GM12892 (cell line): ENCODE measurements around the gene MAG.

Experiments
- DNase-seq: peaks from one replicate; pipeline ENCODE4 v3.0.0; 2011; ENCODE audit not compliant: insufficient read length
- FAIRE-seq: peaks from 2 replicates; lab custom pipeline; 2011; peaks lifted over from hg19 to GRCh38; lab: Jason Lieb, UNC
- POLR2A ChIP-seq: IDR thresholded peaks from 2 replicates; pipeline ENCODE4 v1.6.1; 2011; ENCODE audit warnings: low read depth, low read length, control low read depth
- POLR2AphosphoS5 ChIP-seq: IDR thresholded peaks from 2 replicates; pipeline ENCODE4 v1.6.1; 2011; ENCODE audit warnings: low read depth, low read length, control low read depth
- TAF1 ChIP-seq: IDR thresholded peaks from 2 replicates; pipeline ENCODE4 v1.6.1; 2011; ENCODE audit warnings: low read depth, mild to moderate bottlenecking, control low read depth, low read length, borderline replicate concordance

MAG gene

DNA sequence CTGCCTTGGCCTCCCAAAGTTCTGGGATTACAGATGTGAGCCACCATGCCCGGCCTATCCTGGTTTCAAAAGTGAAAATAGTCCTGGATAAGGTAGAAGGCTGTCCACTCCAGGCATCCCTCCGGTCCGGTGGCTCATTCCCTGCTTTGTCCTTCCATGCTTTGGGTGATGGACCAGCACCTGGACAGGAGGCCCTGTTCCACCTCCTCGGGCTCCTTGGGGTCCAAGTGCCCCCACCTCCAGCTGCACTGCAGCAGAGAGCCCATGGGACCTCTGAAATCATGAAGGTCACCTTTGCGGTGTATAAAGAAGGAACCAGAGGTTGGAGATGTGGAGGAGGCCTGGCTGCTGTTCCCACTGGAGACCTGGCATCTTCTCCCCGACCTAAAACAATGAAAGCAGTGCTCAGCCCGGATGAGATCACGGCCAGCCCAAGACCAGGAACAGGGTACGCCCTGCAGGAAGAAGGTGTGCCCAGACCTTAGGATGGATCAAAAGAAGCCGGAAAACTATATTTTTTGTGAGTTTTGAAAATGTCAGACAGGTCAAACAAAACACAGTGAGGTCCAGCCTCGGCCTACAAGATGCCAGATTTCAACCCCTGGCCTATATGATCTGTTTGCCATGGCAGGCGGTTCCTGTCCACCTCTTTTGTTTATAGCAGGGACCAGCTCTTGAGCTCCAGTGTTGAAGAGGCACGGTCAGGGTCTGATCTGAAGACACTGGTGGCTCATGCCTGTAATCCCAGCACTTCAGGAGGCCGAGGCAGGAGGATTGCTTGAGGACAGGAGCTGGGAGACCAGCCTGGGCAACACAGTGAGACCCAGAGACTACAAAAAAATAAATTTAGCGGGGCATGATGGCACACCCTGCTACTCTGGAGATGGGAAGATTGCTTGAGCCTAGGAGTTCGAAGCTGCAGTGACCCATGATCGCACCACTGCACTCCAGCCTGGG, 37.3 kb upstream of the MAG start:
- DNase-seq = no peak
- FAIRE-seq = no peak
- TF ChIP-seq POLR2AphosphoS5 (no peak), TAF1 (no peak), POLR2A (no peak)

GRCh38 chr19:35256566-35256965, 35.4 kb upstream of the MAG start:
- no peak for TF ChIP-seq TAF1
- no peak for TF ChIP-seq POLR2AphosphoS5
- no peak for TF ChIP-seq POLR2A
- FAIRE-seq (no peak), DNase-seq (no peak)

GRCh38 chr19:35257113-35257461, 34.9 kb upstream of the MAG start:
- no peak for DNase-seq
- FAIRE-seq = no peak
- TF ChIP-seq POLR2A (no peak), POLR2AphosphoS5 (no peak), TAF1 (no peak)

DNA sequence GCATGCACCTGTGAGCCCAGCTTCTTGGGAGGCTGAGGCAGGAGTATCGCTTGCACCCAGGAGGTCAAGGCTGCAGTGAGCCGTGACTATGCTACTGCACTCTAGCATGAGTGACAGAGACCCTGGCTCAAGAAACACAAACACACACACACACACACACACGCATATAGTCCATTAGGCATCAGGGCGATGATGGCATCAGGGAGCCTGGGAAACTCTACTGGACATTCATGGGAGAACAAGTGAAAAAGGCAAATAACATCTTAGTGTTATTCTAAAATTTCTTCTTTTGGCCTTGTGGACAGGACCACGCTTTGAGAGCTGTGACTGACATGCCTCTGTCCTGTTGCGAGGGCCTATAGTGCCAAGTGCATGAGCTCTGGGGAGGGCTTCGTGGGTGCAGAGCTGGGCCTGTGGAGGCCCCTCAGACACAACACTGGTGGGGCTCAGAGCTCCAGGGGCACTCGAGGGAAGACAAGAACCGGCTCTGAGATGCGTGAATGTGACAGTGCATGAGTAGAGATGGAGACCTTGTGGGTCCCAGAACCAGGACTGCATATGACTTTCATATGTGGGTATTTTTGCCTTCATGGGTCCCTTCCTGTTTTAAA, 31.2 kb upstream of the MAG start:
- no peak for DNase-seq
- FAIRE-seq = no peak
- TF ChIP-seq TAF1 = no peak
- TF ChIP-seq POLR2AphosphoS5 = no peak
- TF ChIP-seq POLR2A = no peak

- DNase-seq = no peak
- no peak for FAIRE-seq
- TF ChIP-seq POLR2AphosphoS5 (peak; percentile 7; the same call in 1 of the 2 replicates), POLR2A (no peak), TAF1 (no peak)
Observed at GRCh38 chr19:35261356-35262100, 30.4 kb upstream of the MAG start.

DNA sequence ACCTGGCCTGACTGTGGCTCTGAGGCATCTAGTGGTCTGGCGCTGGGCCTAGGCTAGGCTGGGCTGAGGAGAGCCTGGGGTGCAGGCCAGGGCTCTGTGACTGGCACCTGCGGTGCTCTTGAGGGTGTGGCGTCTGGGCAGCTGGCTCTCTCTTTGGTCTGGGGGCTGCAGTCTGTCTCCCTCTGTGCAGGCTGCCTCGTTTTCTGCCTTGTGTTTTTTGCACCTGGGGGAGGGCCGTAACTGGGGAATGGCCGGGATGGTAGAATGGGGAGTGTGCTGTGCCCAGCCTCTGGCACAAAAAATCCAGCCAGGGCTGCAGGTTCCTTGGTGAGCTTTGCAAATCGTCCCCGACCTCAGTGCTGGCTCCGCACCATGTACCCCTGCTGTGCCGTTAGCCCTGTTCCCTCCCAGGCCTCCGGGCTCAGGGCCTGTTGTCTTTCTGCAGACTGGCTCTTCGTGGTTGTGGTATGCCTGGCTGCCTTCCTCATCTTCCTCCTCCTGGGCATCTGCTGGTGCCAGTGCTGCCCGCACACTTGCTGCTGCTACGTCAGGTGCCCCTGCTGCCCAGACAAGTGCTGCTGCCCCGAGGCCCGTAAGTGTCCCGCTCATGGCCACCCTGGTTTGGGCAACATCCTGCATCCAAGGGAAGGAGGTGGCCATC, 29.7 kb upstream of the MAG start:
- TF ChIP-seq TAF1 = no peak
- no peak for TF ChIP-seq POLR2AphosphoS5
- TF ChIP-seq POLR2A = no peak
- no peak for FAIRE-seq
- no peak for DNase-seq

DNA sequence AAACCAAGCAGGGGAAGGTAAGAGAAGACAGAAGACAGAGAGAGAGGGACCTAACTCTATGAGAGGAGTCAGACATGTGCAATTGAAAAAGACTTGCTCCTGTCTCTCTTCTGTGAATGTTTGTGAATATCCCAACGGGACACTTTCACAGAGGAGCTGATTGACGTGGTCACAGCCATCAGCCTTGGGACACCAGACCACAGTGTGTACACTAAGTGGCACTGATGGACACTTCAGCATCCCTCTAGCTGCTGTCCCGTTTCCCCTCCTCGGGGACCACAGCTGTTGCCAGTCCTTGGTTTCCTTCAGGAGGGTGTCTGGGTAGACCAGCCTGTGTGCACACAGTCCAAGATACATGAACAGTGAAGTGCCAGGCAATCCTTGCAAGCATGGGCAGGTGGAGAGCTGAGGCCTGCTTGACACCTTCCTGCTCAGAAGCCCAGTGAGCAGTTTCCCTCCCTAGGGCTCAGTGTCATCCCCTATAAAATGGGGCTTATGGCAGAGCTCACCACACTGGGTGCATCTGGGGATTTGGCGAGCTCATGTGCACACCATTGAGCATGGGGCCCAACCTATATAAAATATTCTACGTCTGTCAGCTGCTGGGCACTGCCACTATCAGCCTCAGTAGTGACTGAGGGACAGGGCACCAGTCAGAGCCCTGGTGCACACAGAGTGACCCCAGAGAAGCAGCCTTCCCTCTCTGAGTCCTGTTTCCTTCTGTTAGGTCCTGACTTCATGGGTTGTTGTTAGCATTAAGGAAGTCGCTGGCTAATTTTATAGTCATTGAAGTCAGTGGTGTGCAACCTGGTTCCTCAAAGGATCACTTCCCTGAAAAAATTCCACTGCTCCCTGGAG, 27.5 kb upstream of the MAG start:
- no peak for DNase-seq
- FAIRE-seq = no peak
- TF ChIP-seq POLR2A (peak; percentile 49; the same call in 1 of the 2 replicates), TAF1 (no peak), POLR2AphosphoS5 (no peak; the same call in 1 of the 2 replicates)

DNA sequence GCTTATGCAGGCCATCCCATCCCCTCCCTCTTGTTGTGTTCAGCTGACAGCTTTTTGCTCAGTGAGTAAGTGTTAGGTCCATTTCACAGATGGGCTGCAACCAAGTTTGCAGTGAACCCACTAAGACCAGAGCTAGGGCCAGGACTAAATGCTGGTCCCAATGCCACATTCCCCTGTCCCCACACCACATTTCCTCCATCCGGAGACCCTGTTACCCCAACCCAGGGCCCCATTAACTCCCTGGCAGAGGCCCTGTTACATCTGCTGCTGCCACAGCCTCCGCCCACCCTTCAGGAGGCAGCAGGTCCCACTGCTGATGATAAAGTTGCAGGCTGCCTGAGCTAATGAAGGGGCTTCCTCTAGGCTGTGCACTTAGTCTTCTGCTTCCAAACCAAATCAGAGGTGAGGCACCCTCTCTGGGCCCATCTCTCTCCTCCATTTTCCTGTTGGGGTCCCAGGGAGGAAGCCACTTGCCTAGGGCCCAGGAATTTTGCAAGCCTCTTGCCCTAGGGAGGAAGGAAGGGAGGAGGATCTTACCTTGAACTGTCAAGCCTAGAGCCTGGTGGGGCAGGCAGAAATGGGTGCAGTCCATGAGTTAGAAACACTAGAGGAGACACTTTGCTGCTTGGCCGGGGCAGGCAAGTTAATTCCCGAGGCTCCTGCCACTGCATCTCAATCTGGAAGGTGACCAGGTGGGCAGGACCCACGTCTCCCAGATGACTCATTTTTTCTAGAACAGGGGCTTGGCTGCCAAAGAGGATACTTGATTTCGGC, 26.6 kb upstream of the MAG start:
- no peak for FAIRE-seq
- DNase-seq = no peak
- TF ChIP-seq POLR2AphosphoS5 (0 out of 2 replicates have a peak, but pooled peaks have one; percentile 7), POLR2A (no peak)

DNA sequence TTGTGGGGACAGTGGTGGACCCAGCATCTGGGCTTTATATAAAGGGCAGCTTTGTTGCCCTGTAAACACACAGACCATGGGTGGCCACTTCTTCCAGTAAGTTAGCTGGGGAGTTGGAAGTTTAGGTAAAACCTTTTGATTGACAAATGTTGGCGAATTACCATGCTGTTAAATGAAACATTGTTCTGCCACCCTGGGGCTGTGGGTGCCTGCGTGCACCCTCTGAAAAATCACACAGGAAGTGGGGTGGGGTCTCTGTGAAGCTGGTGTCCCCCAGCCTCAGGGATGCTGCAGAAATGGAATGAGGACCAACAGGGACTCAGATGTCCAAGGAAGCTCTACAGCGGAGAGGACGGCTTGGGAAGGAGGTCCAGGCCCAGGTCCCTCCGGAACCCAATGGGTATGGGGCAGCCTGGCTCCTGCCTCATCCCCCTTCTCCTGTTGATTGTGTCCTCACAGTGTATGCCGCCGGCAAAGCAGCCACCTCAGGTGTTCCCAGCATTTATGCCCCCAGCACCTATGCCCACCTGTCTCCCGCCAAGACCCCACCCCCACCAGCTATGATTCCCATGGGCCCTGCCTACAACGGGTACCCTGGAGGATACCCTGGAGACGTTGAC, 26.0 kb upstream of the MAG start:
- DNase-seq (no peak), FAIRE-seq (no peak)
- TF ChIP-seq POLR2AphosphoS5 = peak; percentile 7; the same call in 1 of the 2 replicates
- no peak for TF ChIP-seq TAF1
